ENCODE results near the gene MCCC1. TPM values are rescaled to one million over a fixed set of nuclear protein-coding genes. Genes with fewer than 3 reads are reported as not detected.

The MCCC1 gene
- total RNA-seq, 4 donors from 2014 or later: 26.4 to 37.3 (median 27.8) TPM

DNA sequence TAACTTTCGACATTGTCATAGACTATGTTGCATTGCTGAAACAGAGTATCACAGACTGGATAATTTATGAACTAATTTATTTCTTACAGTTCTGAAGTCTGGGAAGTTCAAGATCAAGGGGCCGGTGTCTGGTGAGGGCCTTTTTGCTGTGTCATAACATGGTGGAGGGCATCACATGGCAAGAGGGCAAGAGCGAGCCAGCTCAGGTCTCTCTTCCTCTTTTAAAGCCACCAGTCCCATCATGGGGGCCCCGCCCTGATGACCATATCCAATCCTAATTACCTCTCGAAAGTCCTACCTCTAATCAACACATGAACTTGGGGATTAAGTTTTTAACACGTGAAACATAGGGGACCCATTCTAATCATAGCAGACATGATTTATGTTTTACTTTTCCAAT lies 85.4 kb downstream of the MCCC1 start:
- peaks cover 17 to 61% (median 22%) of the 10 kb centered on the region in 4 donors for H3K36me3 ChIP-seq
- 91% methylated on average over 6 of the region's 6 CpGs for WGBS
- peaks cover 0 to 8% (median 4%) of the 10 kb centered on the region in 4 donors for H3K4me1 ChIP-seq
- no peak overlapping the region for H3K4me3 ChIP-seq
- TF ChIP-seq POLR2AphosphoS5 (IDR thresholded peaks at IDR 0.05): no peak
- no peaks in the 10 kb centered on the region for H3K27me3 ChIP-seq
- no peak overlapping the region for H3K27ac ChIP-seq (replicated peaks in 1 of 4)
- no peaks in the 10 kb centered on the region for H3K9me3 ChIP-seq
- no peak for DNase-seq (ENCODE audit: extremely low spot score)
- intact Hi-C loops (cut with DNase I): no loop called here

DNA sequence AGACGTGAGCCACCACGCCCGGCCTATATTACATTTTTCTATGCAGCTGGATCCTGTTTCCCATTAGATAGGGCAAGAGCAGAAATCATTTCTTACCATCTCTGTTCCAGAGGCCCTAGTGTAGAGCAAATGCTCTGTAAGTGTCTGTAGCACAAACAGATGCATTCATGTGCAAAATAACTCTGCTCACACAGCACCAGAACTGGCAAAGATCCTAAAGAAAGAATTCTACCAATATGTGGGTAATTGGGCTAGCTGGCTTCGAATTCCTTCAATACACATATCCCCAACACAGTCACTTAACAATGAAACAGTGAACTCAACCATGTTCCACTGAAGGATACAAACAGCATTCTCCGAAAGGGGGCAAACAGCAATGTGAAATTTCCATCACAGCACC lies 86.2 kb downstream of the MCCC1 start:
- H3K4me3 ChIP-seq: no peak overlapping the region
- H3K27ac ChIP-seq (replicated peaks in 1 of 4): no peak overlapping the region
- peaks cover 15 to 55% (median 19%) of the 10 kb centered on the region in 4 donors for H3K36me3 ChIP-seq
- no peaks in the 10 kb centered on the region for H3K9me3 ChIP-seq
- TF ChIP-seq, protein P1, sequence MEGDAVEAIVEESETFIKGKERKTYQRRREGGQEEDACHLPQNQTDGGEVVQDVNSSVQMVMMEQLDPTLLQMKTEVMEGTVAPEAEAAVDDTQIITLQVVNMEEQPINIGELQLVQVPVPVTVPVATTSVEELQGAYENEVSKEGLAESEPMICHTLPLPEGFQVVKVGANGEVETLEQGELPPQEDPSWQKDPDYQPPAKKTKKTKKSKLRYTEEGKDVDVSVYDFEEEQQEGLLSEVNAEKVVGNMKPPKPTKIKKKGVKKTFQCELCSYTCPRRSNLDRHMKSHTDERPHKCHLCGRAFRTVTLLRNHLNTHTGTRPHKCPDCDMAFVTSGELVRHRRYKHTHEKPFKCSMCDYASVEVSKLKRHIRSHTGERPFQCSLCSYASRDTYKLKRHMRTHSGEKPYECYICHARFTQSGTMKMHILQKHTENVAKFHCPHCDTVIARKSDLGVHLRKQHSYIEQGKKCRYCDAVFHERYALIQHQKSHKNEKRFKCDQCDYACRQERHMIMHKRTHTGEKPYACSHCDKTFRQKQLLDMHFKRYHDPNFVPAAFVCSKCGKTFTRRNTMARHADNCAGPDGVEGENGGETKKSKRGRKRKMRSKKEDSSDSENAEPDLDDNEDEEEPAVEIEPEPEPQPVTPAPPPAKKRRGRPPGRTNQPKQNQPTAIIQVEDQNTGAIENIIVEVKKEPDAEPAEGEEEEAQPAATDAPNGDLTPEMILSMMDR (IDR thresholded peaks at IDR 0.05): no peak
- no peak for TF ChIP-seq POLR2A (IDR thresholded peaks at IDR 0.05; ENCODE audit: low read depth)
- TF ChIP-seq POLR2AphosphoS5 (IDR thresholded peaks at IDR 0.05): no peak
- TF ChIP-seq EP300 (IDR thresholded peaks at IDR 0.05): no peak
- intact Hi-C loops (cut with DNase I): no loop called here
- H3K27me3 ChIP-seq: no peaks in the 10 kb centered on the region
- WGBS: 89% methylated on average over 5 of the region's 5 CpGs
- peaks cover 0 to 11% (median 4%) of the 10 kb centered on the region in 4 donors for H3K4me1 ChIP-seq
- DNase-seq (ENCODE audit: extremely low spot score): no peak

DNA sequence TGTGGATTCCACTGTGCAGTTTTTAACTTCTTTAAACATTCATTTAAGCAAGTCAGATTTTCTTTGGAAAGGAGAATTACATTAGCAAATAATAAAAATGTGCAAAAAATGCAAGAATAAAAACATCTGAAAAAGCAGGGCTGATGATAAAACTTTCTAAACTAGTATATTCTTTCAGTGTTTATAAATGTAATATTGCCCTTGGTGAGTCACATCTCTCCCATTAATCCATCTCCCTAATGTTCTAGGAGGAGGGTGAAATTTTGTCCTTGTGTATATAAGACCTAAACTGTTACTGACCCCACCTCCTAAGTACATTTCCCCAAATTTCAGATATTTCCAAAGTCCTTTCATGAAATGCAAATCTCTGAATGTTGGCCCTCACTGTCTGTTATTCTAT lies 90.5 kb downstream of the MCCC1 start:
- no peak overlapping the region for H3K4me3 ChIP-seq
- DNase-seq (ENCODE audit: extremely low spot score): no peak
- no peak overlapping the region for H3K27ac ChIP-seq (replicated peaks in 1 of 4)
- intact Hi-C loops (cut with DNase I): no loop called here
- no peaks in the 10 kb centered on the region for H3K9me3 ChIP-seq
- no peaks in the 10 kb centered on the region for H3K27me3 ChIP-seq
- peaks cover 0 to 11% (median 4%) of the 10 kb centered on the region in 4 donors for H3K4me1 ChIP-seq
- H3K36me3 ChIP-seq: peaks cover 0 to 18% (median 4%) of the 10 kb centered on the region in 4 donors
- TF ChIP-seq, protein P1 (IDR thresholded peaks at IDR 0.05): no peak
- TF ChIP-seq EP300 (IDR thresholded peaks at IDR 0.05) (no peak), POLR2A (IDR thresholded peaks at IDR 0.05; ENCODE audit: low read depth) (no peak), POLR2AphosphoS5 (IDR thresholded peaks at IDR 0.05) (no peak)

DNA sequence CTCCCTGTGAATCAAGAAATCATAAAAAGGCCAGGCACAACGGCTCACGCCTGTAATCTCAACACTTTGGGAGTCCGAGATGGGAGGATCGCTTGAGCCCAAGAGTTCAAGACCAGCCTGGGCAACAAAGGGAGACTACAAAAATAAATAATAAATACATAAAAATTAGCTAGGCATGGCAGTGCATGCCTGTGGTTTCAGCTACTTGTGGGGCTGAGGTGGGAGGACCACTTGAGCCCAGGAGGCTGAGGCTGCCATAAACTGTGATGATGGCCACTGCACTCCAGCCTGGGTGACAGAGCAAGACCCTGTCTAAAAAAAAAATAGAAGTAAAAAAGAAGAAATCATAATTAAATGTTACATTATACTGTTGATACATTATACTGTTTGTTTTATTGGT lies 91.0 kb downstream of the MCCC1 start:
- Histone ChIP-seq H3K4me1 (peaks cover 0 to 11% (median 4%) of the 10 kb centered on the region in 4 donors), H3K9me3 (no peaks in the 10 kb centered on the region), H3K4me3 (no peak overlapping the region), H3K27me3 (no peaks in the 10 kb centered on the region), H3K36me3 (peaks cover 0 to 13% (median 0%) of the 10 kb centered on the region in 4 donors), H3K27ac (replicated peaks in 1 of 4) (no peak overlapping the region)
- TF ChIP-seq POLR2A (IDR thresholded peaks at IDR 0.05; ENCODE audit: low read depth): no peak
- TF ChIP-seq, protein P1 (IDR thresholded peaks at IDR 0.05): no peak
- TF ChIP-seq EP300 (IDR thresholded peaks at IDR 0.05): no peak
- TF ChIP-seq POLR2AphosphoS5 (IDR thresholded peaks at IDR 0.05): no peak
- intact Hi-C loops (cut with DNase I): no loop called here
- no peak for DNase-seq (ENCODE audit: extremely low spot score)
- 95% methylated on average over 4 of the region's 4 CpGs for WGBS

DNA sequence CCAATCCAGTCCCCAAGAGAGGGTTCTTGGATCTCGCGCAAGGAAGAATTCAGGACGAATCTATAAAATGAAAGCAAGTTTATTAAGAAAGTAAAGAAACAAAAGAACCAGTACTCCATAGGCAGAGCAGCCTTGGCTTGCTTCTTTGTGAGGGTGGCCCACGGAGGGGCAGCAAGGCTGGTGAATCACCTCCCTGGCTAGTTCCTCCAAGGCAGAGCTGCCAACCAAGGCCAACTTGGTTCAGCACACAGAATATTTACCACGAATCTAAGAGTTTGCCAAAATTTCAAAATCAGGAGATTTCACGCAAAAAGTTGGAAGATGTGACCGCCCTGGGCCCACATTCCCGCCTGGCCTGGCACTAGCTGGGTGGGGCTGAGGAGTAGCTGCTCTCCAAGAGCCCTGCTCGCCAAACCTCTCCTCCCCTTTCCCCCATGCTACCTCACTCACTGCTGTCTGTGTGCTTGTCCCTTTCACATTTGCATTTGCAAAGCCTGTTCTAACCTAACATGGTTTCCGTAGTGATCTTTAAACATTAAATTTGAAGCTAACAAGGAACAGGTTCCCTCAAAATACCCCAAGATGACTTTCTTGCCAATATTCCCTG lies 92.8 kb downstream of the MCCC1 start:
- TF ChIP-seq, protein P1 (IDR thresholded peaks at IDR 0.05): no peak
- Histone ChIP-seq H3K4me3 (no peak overlapping the region), H3K36me3 (no peaks in the 10 kb centered on the region), H3K27ac (replicated peaks in 1 of 4) (no peak overlapping the region), H3K9me3 (no peaks in the 10 kb centered on the region), H3K4me1 (peaks cover 0 to 11% (median 4%) of the 10 kb centered on the region in 4 donors), H3K27me3 (no peaks in the 10 kb centered on the region)
- intact Hi-C loops (cut with DNase I): no loop called here
- 93% methylated on average over 6 of the region's 10 CpGs for WGBS
- no peak for DNase-seq (ENCODE audit: extremely low spot score)
